Activated effector memory CD4-positive, alpha-beta T cell treated with Interleukin-2 at 50 U/mL for 16 hours (primary cell): ENCODE data around the gene MTFR1L.

ENCODE experiments used
- DNase-seq: peaks from one replicate; pipeline ENCODE4 v3.0.0-alpha.2; 2020

MTFR1L gene

GRCh38 chr1:25864434-25864833, 44.7 kb downstream of the MTFR1L start:
- DNase-seq, result no peak

GRCh38 chr1:25866288-25866687, 46.5 kb downstream of the MTFR1L start:
- no peak for DNase-seq

GRCh38 chr1:25867210-25867991, 47.6 kb downstream of the MTFR1L start:
- DNase-seq, result no peak

GRCh38 chr1:25869909-25870606, 50.3 kb downstream of the MTFR1L start:
- no peak for DNase-seq

- no peak for DNase-seq
These were observed 50.9 kb downstream of the MTFR1L start for GRCh38 chr1:25870614-25871013.

GRCh38 chr1:25871086-25871703, 51.4 kb downstream of the MTFR1L start:
- DNase-seq, result no peak

GRCh38 chr1:25871704-25872494, 52.1 kb downstream of the MTFR1L start:
- no peak for DNase-seq

GRCh38 chr1:25872713-25873112, 53.0 kb downstream of the MTFR1L start:
- no peak for DNase-seq

- no peak for DNase-seq
These were observed 53.4 kb downstream of the MTFR1L start for GRCh38 chr1:25873120-25873519.

GRCh38 chr1:25874209-25874608, 54.5 kb downstream of the MTFR1L start:
- no peak for DNase-seq

GRCh38 chr1:25874635-25875153, 54.9 kb downstream of the MTFR1L start:
- no peak for DNase-seq

- peak; percentile 43 for DNase-seq
These were observed 55.6 kb downstream of the MTFR1L start, which contains the start of gene PAQR7 for GRCh38 chr1:25875154-25875855. Gene PAQR7 (minus strand): TSS chr1:25875708. CDS start chr1:25863839, 11,869 bp downstream.

GRCh38 chr1:25875856-25876692, 56.3 kb downstream of the MTFR1L start:
- DNase-seq, result no peak

GRCh38 chr1:25876693-25877077, 56.9 kb downstream of the MTFR1L start:
- DNase-seq, result no peak

- DNase-seq, result no peak
These were observed 57.4 kb downstream of the MTFR1L start for GRCh38 chr1:25877155-25877554.

GRCh38 chr1:25878690-25879089, 58.9 kb downstream of the MTFR1L start:
- DNase-seq, result no peak

GRCh38 chr1:25879675-25880074, 59.9 kb downstream of the MTFR1L start:
- DNase-seq, result no peak

- no peak for DNase-seq
These were observed 60.8 kb downstream of the MTFR1L start for GRCh38 chr1:25880518-25880917.

- no peak for DNase-seq
These were observed 61.5 kb downstream of the MTFR1L start for GRCh38 chr1:25881266-25881665.
